Measurements from ENCODE around the gene SRGAP3. TPM values are rescaled to one million over a fixed set of nuclear protein-coding genes. Genes with fewer than 3 reads are reported as not detected.

Gene SRGAP3
- total RNA-seq, 2 experiments from 2014 or later: 2.8 to 3.2 TPM

GRCh38 chr3:9104121-9104520, 145.3 kb downstream of the SRGAP3 start:
- intact Hi-C loops (cut with DNase I, micrococcal nuclease): no loop called here
- TF ChIP-seq CTCF (IDR thresholded peaks at IDR 0.05): no peak

GRCh38 chr3:9102240-9102981, 147.0 kb downstream of the SRGAP3 start:
- H3K4me3 Mint-ChIP-seq: no peak overlapping the region
- H3K27me3 Mint-ChIP-seq: no peaks in the 10 kb centered on the region
- ATAC-seq (ENCODE audit: poor library complexity) (no peak), DNase-seq (no peak)
- no peaks in the 10 kb centered on the region for H3K9me3 Mint-ChIP-seq
- no peaks in the 10 kb centered on the region for H3K4me1 Mint-ChIP-seq (ENCODE audit: low read depth)
- TF ChIP-seq CTCF (IDR thresholded peaks at IDR 0.05): no peak
- Histone ChIP-seq H3K4me1 (ENCODE audit: insufficient read depth, low read length) (no peaks in the 10 kb centered on the region), H3K36me3 (ENCODE audit: insufficient read depth, low read length) (no peaks in the 10 kb centered on the region), H3K27ac (ENCODE audit: low read depth in 1 of 2, low read length in 2 of 2) (no peak overlapping the region), H3K27me3 (ENCODE audit: control insufficient read depth in 1 of 2, insufficient read depth in 2 of 2, low read length in 2 of 2) (no peaks in the 10 kb centered on the region), H3K9me3 (ENCODE audit: control insufficient read depth in 1 of 2, insufficient read depth in 1 of 2, low read length in 2 of 2) (peaks cover 0 to 4% of the 10 kb centered on the region in 2 experiments), H3K4me3 (ENCODE audit: low read length) (no peak overlapping the region)
- ChIA-PET POLR2A (no interaction called here), CTCF (no interaction called here)
- no peak overlapping the region for H3K27ac Mint-ChIP-seq
- no peaks in the 10 kb centered on the region for H3K36me3 Mint-ChIP-seq (ENCODE audit: low read depth)
- intact Hi-C loops (cut with DNase I, micrococcal nuclease): no loop called here

More at GRCh38 chr3:9104121-9104520, 145.3 kb downstream of the SRGAP3 start:
- DNase-seq (no peak), ATAC-seq (ENCODE audit: poor library complexity) (no peak)
- CTCF ChIA-PET: no interaction called here
- Mint-ChIP-seq H3K27ac (no peak overlapping the region), H3K4me3 (no peak overlapping the region), H3K36me3 (ENCODE audit: low read depth) (no peaks in the 10 kb centered on the region), H3K9me3 (no peaks in the 10 kb centered on the region), H3K27me3 (no peaks in the 10 kb centered on the region), H3K4me1 (ENCODE audit: low read depth) (no peaks in the 10 kb centered on the region)
- no peaks in the 10 kb centered on the region for H3K4me1 ChIP-seq (ENCODE audit: insufficient read depth, low read length)
- peaks cover 0 to 4% of the 10 kb centered on the region in 2 experiments for H3K9me3 ChIP-seq (ENCODE audit: control insufficient read depth in 1 of 2, insufficient read depth in 1 of 2, low read length in 2 of 2)
- no peak overlapping the region for H3K27ac ChIP-seq (ENCODE audit: low read depth in 1 of 2, low read length in 2 of 2)
- POLR2A ChIA-PET: no interaction called here
- H3K27me3 ChIP-seq (ENCODE audit: control insufficient read depth in 1 of 2, insufficient read depth in 2 of 2, low read length in 2 of 2): no peaks in the 10 kb centered on the region
- H3K4me3 ChIP-seq (ENCODE audit: low read length): no peak overlapping the region
- no peaks in the 10 kb centered on the region for H3K36me3 ChIP-seq (ENCODE audit: insufficient read depth, low read length)

GRCh38 chr3:9101286-9101685, 148.2 kb downstream of the SRGAP3 start:
- no peaks in the 10 kb centered on the region for H3K9me3 Mint-ChIP-seq
- no peaks in the 10 kb centered on the region for H3K27me3 ChIP-seq (ENCODE audit: control insufficient read depth in 1 of 2, insufficient read depth in 2 of 2, low read length in 2 of 2)
- intact Hi-C loops (cut with DNase I, micrococcal nuclease): no loop called here
- no peak overlapping the region for H3K4me3 ChIP-seq (ENCODE audit: low read length)
- H3K9me3 ChIP-seq (ENCODE audit: control insufficient read depth in 1 of 2, insufficient read depth in 1 of 2, low read length in 2 of 2): peaks cover 0 to 4% of the 10 kb centered on the region in 2 experiments
- H3K27me3 Mint-ChIP-seq: no peaks in the 10 kb centered on the region
- ChIA-PET CTCF (no interaction called here), POLR2A (no interaction called here)
- DNase-seq (no peak), ATAC-seq (ENCODE audit: poor library complexity) (no peak)
- no peaks in the 10 kb centered on the region for H3K36me3 ChIP-seq (ENCODE audit: insufficient read depth, low read length)
- no peak overlapping the region for H3K27ac ChIP-seq (ENCODE audit: low read depth in 1 of 2, low read length in 2 of 2)
- H3K4me1 ChIP-seq (ENCODE audit: insufficient read depth, low read length): no peaks in the 10 kb centered on the region
- no peak overlapping the region for H3K4me3 Mint-ChIP-seq
- no peak overlapping the region for H3K27ac Mint-ChIP-seq
- no peaks in the 10 kb centered on the region for H3K36me3 Mint-ChIP-seq (ENCODE audit: low read depth)
- no peak for TF ChIP-seq CTCF (IDR thresholded peaks at IDR 0.05)
- H3K4me1 Mint-ChIP-seq (ENCODE audit: low read depth): no peaks in the 10 kb centered on the region
